ENCODE data around the gene MAGI1. TPM values are rescaled to one million over a fixed set of nuclear protein-coding genes. Genes with fewer than 3 reads are reported as not detected.

Gene MAGI1
- total RNA-seq, 1 donor from 2014 or later, result 47.1 TPM

DNA sequence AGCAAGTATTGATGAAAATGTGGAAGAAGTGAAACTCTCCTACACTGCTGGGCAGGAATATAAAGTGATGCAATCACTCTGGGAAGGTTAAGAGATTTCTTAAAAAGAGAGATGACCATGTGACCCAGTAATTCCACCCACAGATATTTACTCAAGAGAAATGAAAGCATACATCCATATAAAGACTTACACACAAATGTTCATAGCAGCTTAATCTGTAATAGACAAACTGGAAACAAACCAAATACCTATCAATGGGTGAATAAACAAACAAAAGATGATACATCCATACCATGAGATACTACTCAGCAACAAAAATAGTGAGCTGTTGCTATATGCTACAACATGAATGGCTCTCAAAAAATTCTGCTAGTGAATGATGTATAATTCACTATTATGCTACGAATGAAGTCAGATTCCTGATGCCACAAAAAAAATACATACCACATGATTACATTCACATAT, 463.3 kb downstream of the MAGI1 start:
- no peak overlapping the region for H3K27ac ChIP-seq
- H3K4me1 ChIP-seq, result no peaks in the 10 kb centered on the region
- no peak overlapping the region for H3K4me3 ChIP-seq
- DNase-seq (ENCODE audit: extremely low spot score in 2 of 2), result no peak
- H3K27me3 ChIP-seq, result no peaks in the 10 kb centered on the region
- intact Hi-C loops (cut with DNase I), result no loop called here
- no peak for TF ChIP-seq POLR2A (IDR thresholded peaks at IDR 0.05)
- TF ChIP-seq POLR2AphosphoS5 (IDR thresholded peaks at IDR 0.05; ENCODE audit: insufficient read depth in 1 of 2, low read depth in 1 of 2), result no peak
- no peak for TF ChIP-seq CTCF (IDR thresholded peaks at IDR 0.05)
- H3K9me3 ChIP-seq, result no peaks in the 10 kb centered on the region
- no peaks in the 10 kb centered on the region for H3K36me3 ChIP-seq

DNA sequence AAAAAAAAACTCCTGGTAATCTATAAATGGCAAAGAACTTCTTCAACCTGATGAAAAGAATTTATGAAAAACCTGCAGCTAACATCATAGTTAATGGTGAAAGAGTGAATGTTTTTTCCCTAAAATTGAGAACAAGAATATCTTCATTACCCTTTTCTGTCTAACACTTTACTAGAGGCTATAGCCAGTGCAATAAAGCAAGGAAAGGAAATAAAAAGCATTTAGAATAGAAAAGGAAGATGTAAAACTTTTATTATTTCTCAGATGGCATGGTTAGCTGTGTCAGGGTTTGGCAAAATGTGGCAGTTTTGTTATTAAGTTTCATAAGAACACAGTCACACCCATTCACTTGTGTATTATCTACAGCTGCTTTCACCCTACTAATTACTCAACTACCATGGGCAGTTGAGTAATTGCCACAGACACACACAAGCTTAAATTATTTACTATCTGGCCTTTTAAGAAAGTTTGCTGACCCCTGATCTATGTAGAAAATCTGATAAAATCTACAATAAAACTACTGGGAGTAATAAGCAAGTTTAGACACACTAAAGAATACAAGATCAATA, 465.1 kb downstream of the MAGI1 start:
- Histone ChIP-seq H3K9me3 (no peaks in the 10 kb centered on the region), H3K4me1 (no peaks in the 10 kb centered on the region), H3K36me3 (no peaks in the 10 kb centered on the region), H3K4me3 (no peak overlapping the region), H3K27ac (no peak overlapping the region), H3K27me3 (no peaks in the 10 kb centered on the region)
- DNase-seq (ENCODE audit: extremely low spot score in 2 of 2), result no peak
- intact Hi-C loops (cut with DNase I), result no loop called here
- TF ChIP-seq POLR2AphosphoS5 (IDR thresholded peaks at IDR 0.05; ENCODE audit: insufficient read depth in 1 of 2, low read depth in 1 of 2), result no peak
- TF ChIP-seq POLR2A (IDR thresholded peaks at IDR 0.05), result no peak
- no peak for TF ChIP-seq CTCF (IDR thresholded peaks at IDR 0.05)

- TF ChIP-seq CTCF (IDR thresholded peaks at IDR 0.05) (no peak), POLR2AphosphoS5 (IDR thresholded peaks at IDR 0.05; ENCODE audit: insufficient read depth in 1 of 2, low read depth in 1 of 2) (no peak), POLR2A (IDR thresholded peaks at IDR 0.05) (no peak)
- intact Hi-C loops (cut with DNase I), result no loop called here
- Histone ChIP-seq H3K27me3 (no peaks in the 10 kb centered on the region), H3K4me3 (no peak overlapping the region), H3K4me1 (no peaks in the 10 kb centered on the region), H3K27ac (no peak overlapping the region), H3K9me3 (no peaks in the 10 kb centered on the region), H3K36me3 (no peaks in the 10 kb centered on the region)
- DNase-seq (ENCODE audit: extremely low spot score in 2 of 2), result no peak
Observed at GRCh38 chr3:65572175-65572777, 466.4 kb downstream of the MAGI1 start.

DNA sequence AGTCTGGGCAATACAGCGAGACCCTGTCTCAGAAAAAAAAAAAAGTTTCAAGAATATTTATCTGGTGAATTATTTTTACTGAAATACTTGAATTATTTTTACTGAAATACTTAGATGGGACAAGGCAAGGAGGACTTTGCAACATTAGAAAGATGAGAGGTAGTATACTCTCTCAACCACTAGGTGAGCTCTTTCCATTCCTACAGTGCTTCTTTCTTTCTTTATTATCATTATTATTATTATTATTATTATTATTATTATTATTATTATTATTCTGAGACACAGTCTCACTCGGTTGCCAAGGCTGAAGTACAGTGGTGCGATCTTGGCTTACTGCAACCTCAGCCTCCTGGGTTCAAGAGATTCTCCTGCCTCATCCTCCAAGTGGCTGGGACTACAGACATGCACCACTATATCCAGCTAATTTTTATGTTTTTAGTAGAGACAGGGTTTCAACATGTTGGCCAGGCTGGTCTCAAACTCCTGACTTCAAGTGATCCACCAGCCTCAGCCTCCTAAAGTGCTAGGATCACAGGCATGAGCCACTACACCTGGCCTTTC, 468.8 kb downstream of the MAGI1 start:
- no peak overlapping the region for H3K4me3 ChIP-seq
- no peaks in the 10 kb centered on the region for H3K27me3 ChIP-seq
- no peak for DNase-seq (ENCODE audit: extremely low spot score in 2 of 2)
- intact Hi-C loops (cut with DNase I), result no loop called here
- no peaks in the 10 kb centered on the region for H3K4me1 ChIP-seq
- H3K9me3 ChIP-seq, result no peaks in the 10 kb centered on the region
- H3K36me3 ChIP-seq, result no peaks in the 10 kb centered on the region
- no peak for TF ChIP-seq POLR2A (IDR thresholded peaks at IDR 0.05)
- no peak overlapping the region for H3K27ac ChIP-seq

DNA sequence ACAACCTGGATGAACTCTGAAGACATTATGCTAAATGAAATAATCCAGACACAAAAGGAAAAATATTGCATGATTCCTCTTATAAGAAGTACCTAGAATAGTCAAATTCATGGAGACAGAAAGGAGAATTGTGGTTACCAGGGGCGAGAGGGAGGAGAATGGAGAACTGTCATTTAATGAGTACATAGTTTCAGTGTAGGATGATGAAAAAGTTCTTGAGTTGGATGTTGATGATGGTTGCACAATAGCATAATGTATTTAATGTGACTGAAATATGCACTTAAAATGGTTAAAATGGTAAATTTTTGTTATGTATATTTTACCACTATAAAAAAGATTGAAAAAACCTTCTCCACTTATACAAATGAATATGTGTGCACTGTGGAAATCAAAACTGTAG, 469.6 kb downstream of the MAGI1 start:
- Histone ChIP-seq H3K27ac (no peak overlapping the region), H3K27me3 (no peaks in the 10 kb centered on the region), H3K36me3 (no peaks in the 10 kb centered on the region), H3K4me3 (no peak overlapping the region), H3K9me3 (no peaks in the 10 kb centered on the region), H3K4me1 (no peaks in the 10 kb centered on the region)
- TF ChIP-seq CTCF (IDR thresholded peaks at IDR 0.05) (no peak), POLR2A (IDR thresholded peaks at IDR 0.05) (no peak), POLR2AphosphoS5 (IDR thresholded peaks at IDR 0.05; ENCODE audit: insufficient read depth in 1 of 2, low read depth in 1 of 2) (no peak)
- intact Hi-C loops (cut with DNase I), result no loop called here
- no peak for DNase-seq (ENCODE audit: extremely low spot score in 2 of 2)

Measured in vagina (tissue), 2 donors.